Measurements from ENCODE around the gene ACTR6. TPM values are rescaled to one million over a fixed set of nuclear protein-coding genes. Genes with fewer than 3 reads are reported as not detected.
"Not testable (repeated sequence)": the region's sequence is repeated elsewhere in the genome, so short reads cannot be mapped to it uniquely, and the experiment has no call there.

Gene ACTR6
- 10.2 TPM for total RNA-seq

DNA sequence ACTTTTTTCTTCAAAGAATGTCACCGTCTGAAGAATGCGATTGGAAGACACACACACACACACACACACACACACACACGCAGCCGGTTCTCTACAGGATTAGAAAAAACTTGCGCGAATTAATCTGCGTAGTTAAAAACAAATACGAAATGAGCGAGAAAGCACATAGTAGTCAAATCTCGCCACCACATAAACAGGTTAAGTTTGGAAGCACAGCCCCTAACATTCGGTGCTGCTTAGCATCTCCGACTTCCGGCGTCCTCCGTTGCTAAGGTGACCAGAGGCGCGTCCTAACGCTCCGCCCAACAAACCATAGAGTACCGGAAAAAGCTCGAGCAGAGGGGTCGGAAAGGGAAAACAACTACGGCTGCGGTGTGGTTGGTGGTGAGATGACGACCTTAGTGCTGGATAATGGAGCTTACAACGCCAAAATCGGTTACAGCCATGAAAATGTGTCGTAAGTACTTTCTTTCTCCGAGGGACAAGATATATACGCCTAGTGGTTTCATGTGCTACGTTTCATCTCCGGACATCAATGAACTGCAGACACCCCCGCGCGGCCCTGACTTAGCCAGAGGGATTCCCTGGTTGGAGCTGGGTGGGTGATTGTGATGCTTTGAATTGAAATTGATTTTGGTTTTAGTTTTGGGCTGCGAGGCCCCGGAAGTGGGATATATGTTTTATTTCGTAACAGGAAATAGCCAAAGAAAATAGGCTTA is at the start of gene ACTR6:
Gene ACTR6 (plus strand): TSS at position 353 of the 719 bp plus-strand sequence. CDS start 37 bp downstream, at position 390.
- DNase-seq (ENCODE audit: low spot score) (peak; percentile 96), ATAC-seq (peak; percentile 88)

DNA sequence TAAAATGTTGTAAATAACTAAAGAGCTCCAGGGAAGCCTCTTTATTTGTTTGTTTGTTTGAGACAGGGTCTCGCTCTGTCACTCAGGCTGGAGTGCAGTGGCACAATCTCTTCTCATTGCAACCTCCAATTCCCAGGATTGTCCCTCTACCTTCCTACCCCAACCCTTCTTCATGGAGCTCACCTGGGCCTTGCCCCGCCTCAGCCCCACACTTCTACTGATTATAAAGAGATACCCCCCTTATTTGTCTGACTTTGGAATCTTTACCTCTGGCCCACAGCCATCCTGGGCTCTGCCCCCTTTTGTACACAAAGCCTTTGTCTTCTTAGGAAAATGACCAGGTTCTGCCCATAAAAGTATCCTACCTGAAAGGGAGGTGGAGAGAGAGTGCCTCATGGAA is 48.8 kb upstream of the ACTR6 start:
- ATAC-seq (no peak), DNase-seq (ENCODE audit: low spot score) (no peak)

DNA sequence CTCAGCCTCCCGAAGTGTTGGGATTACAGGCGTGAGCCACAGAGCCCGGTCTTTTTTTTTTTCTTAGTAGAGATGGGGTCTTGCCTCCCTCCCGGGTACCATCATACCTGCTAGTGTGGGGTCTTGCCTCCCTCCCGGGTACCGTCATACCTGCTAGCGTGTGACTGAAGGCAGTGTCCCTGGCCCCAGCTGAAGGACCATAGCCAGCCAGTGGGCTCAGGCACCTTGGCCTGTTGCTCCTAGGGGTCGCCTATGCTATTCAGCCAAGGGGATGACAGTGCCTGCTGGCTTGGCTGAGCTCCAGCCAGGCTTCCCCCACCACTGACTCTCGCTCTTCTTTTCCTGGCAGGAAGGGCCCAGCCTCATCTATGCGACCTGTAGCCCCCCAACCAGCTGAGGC is 47.5 kb upstream of the ACTR6 start:
- no peak for ATAC-seq
- DNase-seq (ENCODE audit: low spot score): no peak

DNA sequence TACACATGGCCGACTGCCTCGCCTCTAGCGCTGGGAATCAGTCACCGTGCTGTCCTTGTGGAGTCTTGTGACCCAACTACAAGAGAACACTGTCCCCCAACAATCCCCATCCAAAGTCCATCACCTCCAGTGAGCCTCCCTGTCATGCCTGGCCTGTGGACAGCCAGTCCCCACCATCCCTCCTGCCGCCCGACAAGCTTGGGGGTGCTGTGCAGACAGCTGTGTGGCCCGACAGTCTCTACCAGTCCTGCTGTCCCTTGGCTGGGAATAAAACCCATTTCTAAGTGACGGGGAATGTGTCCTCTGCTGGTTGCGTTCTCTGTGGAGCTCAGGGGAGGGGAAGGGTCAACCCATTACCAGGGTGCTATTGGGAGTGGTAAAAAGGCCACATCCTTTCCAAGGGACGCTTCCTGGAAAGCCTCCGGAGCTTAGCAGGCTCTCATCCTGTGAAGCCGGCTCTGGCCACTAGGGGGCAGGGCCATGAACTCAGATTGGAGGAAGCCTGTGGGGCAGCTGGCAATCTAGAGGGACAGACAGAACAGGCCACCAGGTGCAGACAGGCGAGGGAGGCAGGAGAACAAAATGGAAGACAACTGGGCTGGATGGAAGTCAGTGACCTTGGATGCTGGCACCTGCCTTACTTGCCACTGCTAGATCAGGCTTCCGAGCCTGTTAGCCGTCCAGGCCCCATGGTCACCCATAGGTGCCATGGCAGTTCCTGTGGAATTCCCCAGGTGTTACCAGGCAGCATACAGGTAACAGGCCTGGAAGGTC is 46.0 kb upstream of the ACTR6 start:
- DNase-seq (ENCODE audit: low spot score) (peak; percentile 77), ATAC-seq (peak; percentile 85)

DNA sequence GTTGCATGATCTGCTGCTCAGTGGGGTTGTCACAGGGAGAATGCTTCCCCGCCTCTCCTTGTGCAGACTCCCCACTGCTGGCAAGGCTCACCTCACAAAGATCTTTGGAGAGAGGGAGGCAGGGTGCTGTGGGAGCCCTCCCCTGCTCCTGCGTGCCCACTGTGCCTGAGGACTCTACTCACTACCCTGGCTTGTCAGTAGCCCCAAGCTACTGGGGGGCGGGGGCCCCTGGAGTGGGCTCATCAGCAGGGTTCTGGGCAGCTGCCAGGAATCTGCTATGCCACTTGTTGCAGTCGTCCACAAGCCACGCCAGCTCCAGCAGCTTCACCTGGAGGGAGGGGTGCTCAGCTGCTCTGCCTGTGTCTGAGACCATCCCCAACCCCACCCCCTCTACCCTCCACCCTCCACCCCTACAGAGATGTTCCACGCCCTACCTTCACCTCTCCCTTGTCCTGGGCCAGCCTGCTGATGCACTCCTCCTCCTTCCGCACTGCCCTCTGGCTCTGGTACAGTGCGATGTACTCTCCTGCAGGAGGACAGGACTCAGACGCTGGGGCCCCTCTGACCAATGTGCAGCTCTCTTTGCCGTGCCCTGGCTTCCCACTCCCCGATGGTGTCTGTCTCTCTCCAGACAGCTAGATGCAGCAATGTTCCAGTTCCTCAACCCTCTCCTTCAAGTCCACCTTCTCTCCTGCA is 43.7 kb upstream of the ACTR6 start:
- no peak for ATAC-seq
- DNase-seq (ENCODE audit: low spot score): no peak

DNA sequence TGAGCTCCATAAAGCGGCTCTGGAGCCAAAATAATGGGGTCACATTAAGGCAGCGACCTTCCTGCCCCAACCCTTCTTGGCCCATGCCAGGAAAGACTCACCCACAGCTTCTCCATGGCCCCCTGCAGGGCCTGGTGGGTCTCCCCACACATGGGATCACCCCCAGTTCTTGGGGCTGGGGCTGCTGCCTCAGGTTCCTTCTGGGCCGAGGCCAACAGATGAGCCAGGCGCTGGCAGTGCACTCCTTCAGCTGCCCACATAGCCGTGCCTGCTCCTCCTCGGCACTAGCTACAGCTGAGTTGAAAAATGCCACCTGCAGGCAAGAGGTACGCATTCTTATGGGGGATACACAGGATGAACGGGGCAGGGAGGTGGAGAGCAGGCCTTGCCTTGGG is 43.2 kb upstream of the ACTR6 start:
- DNase-seq (ENCODE audit: low spot score) (no peak), ATAC-seq (no peak)

DNA sequence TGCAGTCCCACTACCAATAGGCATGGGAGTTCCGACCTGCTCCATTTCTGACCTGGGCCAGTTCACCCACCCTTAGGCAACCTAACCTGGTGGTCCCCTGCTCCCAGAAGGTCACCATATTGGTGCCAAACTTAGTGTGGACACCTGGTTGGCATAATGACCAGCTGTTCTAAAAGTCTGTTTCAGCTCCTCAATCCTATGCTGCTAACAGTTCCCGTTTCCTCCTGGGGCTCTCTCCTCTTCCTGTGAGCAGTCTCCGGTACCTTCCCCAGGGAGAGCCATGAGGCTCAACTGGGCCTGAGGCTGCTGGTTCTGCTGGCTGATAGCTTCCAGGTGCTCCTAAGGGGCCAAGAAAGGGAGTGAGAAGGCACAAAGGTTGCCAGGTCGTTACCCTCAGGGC is 42.1 kb upstream of the ACTR6 start:
- DNase-seq (ENCODE audit: low spot score) (no peak), ATAC-seq (no peak)

DNA sequence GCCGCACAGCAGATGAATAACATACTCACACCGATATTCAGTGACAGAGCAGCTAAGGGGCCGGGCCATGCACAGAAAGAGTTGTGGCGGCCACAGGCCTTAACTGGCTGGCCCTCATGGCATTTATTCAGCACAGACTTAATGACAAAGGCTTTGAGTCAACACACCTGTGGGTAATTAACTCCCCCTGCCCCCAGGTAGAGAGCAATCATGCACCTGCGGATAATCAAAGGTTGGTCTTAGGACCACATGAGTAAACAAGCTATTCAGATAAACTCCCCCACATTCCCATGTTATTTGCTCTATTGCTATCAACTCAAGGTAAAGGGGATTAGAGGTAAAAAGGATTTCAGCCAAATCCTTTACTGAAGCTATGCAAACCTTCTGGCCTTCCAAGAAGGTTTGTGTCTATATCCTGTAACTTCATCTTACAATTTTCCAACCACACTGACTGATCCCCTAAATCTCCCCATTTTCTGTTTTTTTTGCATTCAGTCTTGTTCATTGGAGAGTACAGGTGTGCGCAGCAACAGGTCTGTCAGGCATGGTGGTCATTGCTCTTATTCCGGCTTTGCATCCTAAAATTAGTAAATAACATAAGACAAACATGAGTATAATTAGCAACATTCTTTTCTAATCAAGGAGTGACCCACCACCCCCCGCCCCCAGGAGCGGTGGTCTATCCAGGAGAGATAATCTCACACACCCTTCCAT is 41.1 kb upstream of the ACTR6 start:
- ATAC-seq (no peak), DNase-seq (ENCODE audit: low spot score) (no peak)

DNA sequence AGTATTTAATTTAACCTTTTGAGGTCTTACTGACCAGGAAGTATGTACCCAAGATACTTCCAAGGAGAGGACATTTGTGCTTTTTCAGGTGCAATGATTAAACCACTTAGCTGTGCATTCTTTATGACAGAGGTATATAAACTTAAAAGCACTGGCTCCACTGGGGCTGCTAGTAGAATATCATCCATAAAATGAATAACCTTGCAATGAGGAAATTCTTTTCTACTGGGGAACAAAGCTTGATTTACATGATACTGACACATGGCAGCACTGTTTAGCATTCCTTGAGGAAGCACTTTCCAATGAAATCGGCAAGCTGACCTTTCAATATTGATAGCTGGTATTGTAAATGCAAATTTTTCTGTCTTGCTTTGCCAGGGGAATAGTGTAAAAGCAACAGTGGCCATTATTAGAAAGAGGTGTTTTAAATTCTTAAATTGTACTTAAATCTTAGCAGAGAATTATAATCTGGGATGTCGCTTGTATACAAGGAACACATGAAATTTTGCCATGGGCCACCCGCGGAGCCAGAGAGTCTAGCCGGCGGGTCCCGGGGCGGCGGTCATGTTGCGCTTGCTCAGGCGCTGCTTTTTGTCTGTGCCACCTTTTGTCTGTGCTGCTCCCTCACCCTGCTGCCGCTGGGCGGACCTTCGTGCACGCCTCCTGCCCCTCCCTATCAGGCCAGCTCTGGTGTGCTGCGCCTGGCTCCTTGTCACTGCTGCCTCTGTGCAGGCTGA is 37.0 kb upstream of the ACTR6 start:
- DNase-seq (ENCODE audit: low spot score): peak; percentile 75
- ATAC-seq: peak; percentile 99

DNA sequence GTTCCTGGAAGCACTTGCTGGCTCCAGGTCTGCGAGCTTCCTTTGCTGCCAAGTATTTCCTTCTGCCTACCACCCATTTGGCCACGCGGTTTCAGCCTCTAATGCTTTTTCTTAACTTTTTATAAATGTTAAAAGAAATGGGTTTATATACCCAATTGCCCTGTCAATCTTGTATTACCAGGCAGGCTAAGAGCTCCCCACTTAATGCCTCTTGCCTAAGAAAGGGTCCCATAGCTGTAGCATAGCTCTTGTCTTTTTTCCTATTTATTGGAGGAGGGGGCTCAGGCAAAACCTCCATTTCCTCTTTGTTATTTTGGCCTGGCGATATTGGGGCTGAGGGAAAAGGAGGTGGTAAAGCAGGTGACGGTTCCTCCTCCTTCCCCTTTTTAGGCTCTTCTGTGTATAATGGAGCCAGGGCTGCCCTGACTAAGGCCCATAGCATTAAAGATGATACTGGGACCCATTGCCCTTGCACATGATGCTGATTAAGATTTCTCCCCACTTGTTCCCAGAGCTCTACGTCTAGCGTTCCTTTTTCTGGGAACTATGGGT is 36.4 kb upstream of the ACTR6 start:
- no peak for DNase-seq (ENCODE audit: low spot score)
- no peak for ATAC-seq

DNA sequence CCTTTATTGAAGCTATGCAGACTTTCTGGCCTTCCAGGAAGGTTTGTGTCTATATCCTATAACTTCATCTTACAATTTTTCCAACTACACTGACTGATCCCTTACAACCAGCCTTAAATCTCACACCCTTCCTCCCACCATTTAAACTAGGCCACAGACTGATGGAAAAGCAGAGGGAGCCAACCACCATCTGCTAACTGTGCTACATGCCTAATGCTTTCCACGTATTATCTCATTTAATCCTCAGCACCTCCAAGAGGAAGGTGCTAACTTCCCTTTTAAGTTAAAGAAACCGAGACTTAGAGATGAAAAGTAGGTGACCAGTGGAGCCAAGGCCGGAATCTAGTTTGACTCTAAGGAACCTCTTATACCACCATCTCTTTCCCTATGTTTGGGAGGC is 35.3 kb upstream of the ACTR6 start:
- no peak for ATAC-seq

DNA sequence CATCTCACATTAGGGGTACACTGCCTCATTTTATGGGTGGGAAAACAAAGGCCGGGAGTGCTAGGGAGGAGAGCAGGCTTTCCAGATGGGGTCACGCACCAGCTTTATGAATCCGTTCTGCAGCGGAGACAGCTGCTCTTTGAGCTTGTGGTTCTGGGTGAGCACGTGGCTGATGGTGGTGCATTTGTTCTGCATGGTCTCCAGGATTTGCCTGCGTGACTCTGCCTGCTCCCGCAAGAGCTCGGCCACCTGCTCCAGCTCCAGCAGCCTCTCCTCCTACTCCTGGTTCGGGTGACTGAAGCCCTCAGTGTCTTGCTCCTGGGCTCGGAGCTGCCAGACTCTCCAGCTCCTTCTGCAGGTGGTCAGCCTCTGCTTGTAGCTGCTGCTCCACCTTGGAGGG is 34.4 kb upstream of the ACTR6 start:
- ATAC-seq (no peak), DNase-seq (ENCODE audit: low spot score) (no peak)

More for the DNA sequence above, 35.3 kb upstream of the ACTR6 start:
- DNase-seq (ENCODE audit: low spot score): no peak

DNA sequence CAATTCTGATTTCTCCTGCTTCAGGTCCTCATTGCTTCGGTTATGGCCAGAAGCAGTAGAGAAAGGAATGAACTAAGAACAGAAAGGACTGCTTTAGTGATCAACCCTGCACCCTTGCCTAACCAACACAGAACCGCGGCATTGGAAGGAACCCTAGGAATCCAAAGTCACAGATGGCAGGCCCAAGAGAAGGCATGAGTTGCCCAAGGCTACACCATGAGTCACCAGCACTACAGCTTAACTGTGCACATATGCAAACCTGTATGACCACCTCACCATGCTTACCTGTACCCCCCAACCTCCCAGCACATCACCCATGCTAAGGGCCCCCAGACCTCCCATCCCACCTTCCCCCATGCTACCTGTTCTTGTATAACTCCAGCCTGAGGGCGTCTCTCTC is 32.1 kb upstream of the ACTR6 start:
- DNase-seq (ENCODE audit: low spot score) (no peak), ATAC-seq (no peak)

DNA sequence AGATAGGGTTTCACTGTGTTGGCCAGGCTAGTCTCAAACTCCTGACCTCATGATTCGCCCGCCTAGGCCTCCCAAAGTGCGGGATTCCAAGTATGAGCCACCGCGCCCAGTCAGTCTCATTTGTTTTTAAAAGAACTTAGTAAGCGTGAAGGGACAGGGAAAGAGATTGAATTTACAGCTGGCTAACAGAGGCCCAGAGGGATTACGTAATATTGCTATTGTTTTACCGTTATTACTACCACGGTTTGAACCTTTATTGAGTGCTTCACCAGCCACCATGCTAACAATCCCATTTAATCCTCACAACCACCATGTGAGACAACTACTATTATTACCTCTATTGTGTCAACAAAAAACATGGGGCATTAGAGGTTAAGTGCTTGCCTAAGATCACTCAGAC is 31.3 kb upstream of the ACTR6 start:
- DNase-seq (ENCODE audit: low spot score): no peak

DNA sequence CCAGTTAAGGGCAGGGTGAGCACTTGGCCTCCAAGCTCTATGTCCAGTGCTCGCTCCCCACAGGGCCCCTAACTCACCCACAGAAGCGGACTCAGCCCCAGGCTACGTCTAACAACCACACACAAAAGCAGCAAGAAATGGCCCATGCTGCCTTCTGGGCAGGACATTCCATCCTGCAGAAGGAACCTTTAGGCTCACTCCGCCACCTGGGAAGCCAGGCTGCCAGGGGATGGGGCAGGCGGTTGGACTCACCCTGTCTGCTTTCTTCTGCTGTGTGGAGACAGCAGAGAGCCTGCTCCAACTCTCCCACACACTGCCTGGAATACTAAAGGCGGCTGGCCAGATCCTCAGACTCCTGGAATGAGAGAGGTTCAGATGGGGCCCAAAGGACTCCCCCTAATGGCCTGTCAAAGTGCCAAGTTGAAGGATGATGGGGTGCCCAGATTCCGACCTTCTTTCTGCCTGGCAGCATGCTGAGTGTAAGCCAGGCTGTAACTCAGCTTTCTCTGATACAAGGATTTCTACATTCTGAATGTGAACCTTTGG is 30.2 kb upstream of the ACTR6 start:
- DNase-seq (ENCODE audit: low spot score) (no peak), ATAC-seq (no peak)

More for the DNA sequence above, 31.3 kb upstream of the ACTR6 start:
- no peak for ATAC-seq

DNA sequence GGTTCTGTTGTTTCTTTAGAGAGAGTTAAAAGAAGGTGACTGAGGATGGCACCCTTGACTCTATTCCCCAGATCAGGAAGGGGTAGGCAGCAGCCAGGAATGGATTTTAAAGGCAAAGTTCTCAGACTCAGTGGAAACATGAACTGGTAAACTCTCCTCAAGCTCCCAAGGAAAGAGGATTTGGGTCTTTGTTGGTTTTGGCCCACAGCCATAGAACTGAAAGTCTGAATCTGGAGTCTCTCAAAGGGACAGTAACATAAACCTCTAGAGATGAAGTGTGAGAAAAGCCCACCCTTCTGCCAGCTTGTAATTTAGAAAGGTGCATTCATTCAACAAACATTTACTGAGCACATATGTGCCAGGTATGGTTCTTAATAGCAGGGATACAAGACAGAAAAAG is 29.4 kb upstream of the ACTR6 start:
- ATAC-seq (no peak), DNase-seq (ENCODE audit: low spot score) (no peak)

DNA sequence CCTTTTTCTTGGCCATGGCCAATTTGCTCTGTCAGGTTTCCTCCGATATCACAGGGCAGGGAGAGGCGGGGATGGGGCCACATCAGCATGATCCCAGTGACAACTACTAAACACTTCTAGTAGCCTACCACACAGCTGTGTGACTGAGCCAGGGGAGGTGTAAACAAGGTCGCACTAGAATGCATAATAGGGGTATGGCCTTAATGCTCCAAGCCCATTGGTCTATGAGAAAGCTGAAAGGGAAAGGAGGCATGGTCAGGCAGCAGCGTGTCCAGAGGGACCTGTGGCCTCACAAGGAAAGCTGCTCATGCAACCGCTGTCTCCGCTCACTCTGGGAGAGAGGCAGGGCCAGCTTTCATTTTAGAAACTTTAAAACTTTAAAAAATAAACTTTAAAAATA is 27.5 kb upstream of the ACTR6 start:
- DNase-seq (ENCODE audit: low spot score): no peak
- ATAC-seq: no peak

DNA sequence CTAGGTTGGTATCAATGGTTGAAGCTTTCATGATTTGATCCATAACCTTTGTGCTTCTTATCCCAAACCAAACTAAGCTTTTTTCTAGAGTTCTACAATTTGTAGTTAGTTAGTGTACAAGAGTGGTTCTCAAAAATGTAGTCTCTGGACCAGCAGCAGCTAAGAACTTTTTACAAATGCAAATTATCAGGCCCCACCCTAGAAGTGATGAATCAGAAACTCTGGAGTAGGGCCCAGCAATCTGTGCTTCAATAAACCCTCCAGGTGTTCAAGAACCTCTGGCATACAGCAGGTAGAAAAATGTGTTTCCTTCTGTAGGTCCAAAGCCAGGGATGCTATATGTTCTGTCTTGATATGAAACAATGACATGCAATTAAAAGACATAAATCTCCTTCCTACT is 26.1 kb upstream of the ACTR6 start:
- no peak for DNase-seq (ENCODE audit: low spot score)
- no peak for ATAC-seq

DNA sequence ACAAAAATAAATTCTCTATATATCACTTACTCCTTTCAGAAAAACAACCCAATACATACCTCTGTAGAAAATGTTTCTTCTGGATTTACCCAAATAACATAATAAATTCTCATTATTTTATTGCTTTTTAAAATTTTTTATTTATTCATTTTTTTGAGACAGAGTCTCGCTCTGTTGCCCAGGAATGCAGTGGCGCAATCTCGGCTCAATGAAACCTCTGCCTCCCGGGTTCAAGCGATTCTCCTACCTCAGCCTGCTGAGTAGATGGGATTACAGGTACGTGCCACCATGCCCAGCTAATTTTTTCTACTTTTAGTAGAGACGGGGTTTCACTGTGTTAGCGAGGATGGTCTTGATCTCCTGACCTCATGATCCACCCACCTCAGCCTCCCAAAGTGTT is 24.1 kb upstream of the ACTR6 start:
- not testable (repeated sequence) for DNase-seq (ENCODE audit: low spot score); ATAC-seq

DNA sequence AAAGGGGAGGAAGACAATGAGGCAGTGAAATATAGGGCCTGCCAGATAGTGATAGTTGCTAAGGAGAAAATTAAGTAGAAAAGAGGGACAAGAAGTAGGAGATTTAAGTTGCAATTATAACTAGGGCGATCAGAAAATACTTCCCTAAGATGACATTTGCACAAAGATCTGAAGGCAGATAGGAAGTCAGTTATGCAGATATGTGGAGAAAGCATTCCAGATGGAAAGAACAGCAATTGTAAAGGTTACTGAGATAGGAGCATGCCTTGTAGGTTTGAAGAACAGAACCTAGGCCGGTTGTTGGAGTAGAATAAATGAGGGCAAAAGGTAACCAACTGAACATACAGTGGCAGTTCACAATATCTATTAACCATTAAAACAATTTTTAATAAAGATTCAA is 21.4 kb upstream of the ACTR6 start:
- DNase-seq (ENCODE audit: low spot score): no peak
- ATAC-seq: no peak

Measured in left lobe of liver (tissue), 2 donors.